ENCODE measurements around the gene ARHGAP4. TPM values are rescaled to one million over a fixed set of nuclear protein-coding genes. Genes with fewer than 3 reads are reported as not detected.

Gene ARHGAP4
- total and polyA plus RNA-seq, 2 of the 4 experiments (the other 2 are of a cell fraction), result 0.18 to 0.72 TPM

GRCh38 chrX:153920546-153920945, 5.5 kb downstream of the ARHGAP4 start:
- intact Hi-C loops (cut with micrococcal nuclease), result no loop called here
- CTCF ChIA-PET, result no interaction called here
- in situ Hi-C loops (cut with MboI; ENCODE audit: low sequenced_read_pairs), result loop anchor here (25.0 kb wide), 1 partner anchor 958 kb away; no protein-coding TSS in a partner anchor

More at GRCh38 chrX:153920546-153920945, 5.5 kb downstream of the ARHGAP4 start:
- Histone ChIP-seq H4K20me1 (ENCODE audit: insufficient read depth, low read length) (no peaks in the 10 kb centered on the region), H3K79me1 (ENCODE audit: low read depth in 1 of 2, low read length in 2 of 2) (no peaks in the 10 kb centered on the region), H2BK15ac (ENCODE audit: low read depth, low read length) (no peak overlapping the region), H3K4me3 (ENCODE audit: insufficient read depth, low read depth, low read length) (no peak overlapping the region), H2BK5ac (ENCODE audit: low read depth, low read length, poor library complexity, severe bottlenecking) (no peak overlapping the region), H2AFZ (replicated peaks; ENCODE audit: low read length, poor library complexity) (no peak overlapping the region), H2BK120ac (ENCODE audit: low read depth, low read length) (no peak overlapping the region), H2BK20ac (ENCODE audit: low read depth, low read length) (no peak overlapping the region), H2AK9ac (replicated peaks; ENCODE audit: low read depth, low read length, poor library complexity) (no peak overlapping the region), H3K56ac (ENCODE audit: extremely low read depth, insufficient read depth, low read length) (no peak overlapping the region), H4K5ac (ENCODE audit: low read depth, low read length) (no peak overlapping the region), H3K4me1 (ENCODE audit: control insufficient read depth, insufficient read depth, low read length) (no peaks in the 10 kb centered on the region; the same call in 1 of the 2 replicates), H3K4me2 (ENCODE audit: low read depth, low read length) (no peak overlapping the region), H3K9ac (ENCODE audit: low read depth, low read length) (no peak overlapping the region), H3K4ac (ENCODE audit: low read depth, low read length) (no peak overlapping the region), H3K27ac (ENCODE audit: insufficient read depth, low read length) (no peak overlapping the region), H3K23ac (ENCODE audit: low read depth, low read length) (no peak overlapping the region), H3K18ac (ENCODE audit: low read depth, low read length) (no peak overlapping the region), H3K36me3 (ENCODE audit: control insufficient read depth, insufficient read depth, low read length) (no peaks in the 10 kb centered on the region), H4K8ac (ENCODE audit: low read depth in 2 of 2, low read length in 2 of 2) (no peak overlapping the region), H4K91ac (ENCODE audit: insufficient read depth, low read depth, low read length) (no peak overlapping the region), H3K14ac (replicated peaks; ENCODE audit: low read depth, low read length) (no peak overlapping the region), H2AK5ac (ENCODE audit: low read depth, low read length) (no peak overlapping the region), H3K27me3 (ENCODE audit: control insufficient read depth, insufficient read depth, low read length) (peaks cover 14% of the 10 kb centered on the region; the same call in 1 of the 2 replicates), H3K9me3 (ENCODE audit: control insufficient read depth, insufficient read depth, low read length) (no peaks in the 10 kb centered on the region), H3K9me1 (ENCODE audit: insufficient read depth, low read length) (no peaks in the 10 kb centered on the region)
- dilution Hi-C loops (cut with HindIII; ENCODE audit: low sequenced_read_pairs, unreplicated experiment), result no loop called here
- DNase-seq (no peak), ATAC-seq (ENCODE audit: low read depth) (no peak)
- 72% methylated on average over 6 of the region's 14 CpGs; no CpG with 5 or more reads in 1 of the 2 experiments for WGBS, 2 experiments (ENCODE audit: extremely low coverage in 2 of 2, insufficient read length in 1 of 2)
- no peak for TF ChIP-seq CHD1 (IDR thresholded peaks at IDR 0.05; ENCODE audit: low read depth, low read length)
- no peak for TF ChIP-seq NFE2L2 (IDR thresholded peaks at IDR 0.05; ENCODE audit: low read depth, low read length)
- TF ChIP-seq POLR2A (IDR thresholded peaks at IDR 0.05; ENCODE audit: low read depth, low read length), result no peak
- no peak for TF ChIP-seq RCOR1 (IDR thresholded peaks at IDR 0.05; ENCODE audit: insufficient replicate concordance, low read length)
- TF ChIP-seq SMC3 (IDR thresholded peaks at IDR 0.05; ENCODE audit: low read depth, low read length), result no peak
- no peak for TF ChIP-seq MXI1 (IDR thresholded peaks at IDR 0.05; ENCODE audit: borderline replicate concordance, low read depth, low read length)
- TF ChIP-seq RFX5 (IDR thresholded peaks at IDR 0.05; ENCODE audit: low read depth, low read length), result no peak
- TF ChIP-seq ELK1 (IDR thresholded peaks at IDR 0.05; ENCODE audit: borderline replicate concordance, low read depth, low read length), result no peak
- no peak for TF ChIP-seq RAD21 (IDR thresholded peaks at IDR 0.05; ENCODE audit: low read length)
- POLR2A ChIA-PET (ENCODE audit: unreplicated experiment), result no interaction called here
- no TSS peak for BruUV-seq (replicated peaks)

Data from IMR-90 (cell line).